Measurements from ENCODE around the gene RCN2.

DNA sequence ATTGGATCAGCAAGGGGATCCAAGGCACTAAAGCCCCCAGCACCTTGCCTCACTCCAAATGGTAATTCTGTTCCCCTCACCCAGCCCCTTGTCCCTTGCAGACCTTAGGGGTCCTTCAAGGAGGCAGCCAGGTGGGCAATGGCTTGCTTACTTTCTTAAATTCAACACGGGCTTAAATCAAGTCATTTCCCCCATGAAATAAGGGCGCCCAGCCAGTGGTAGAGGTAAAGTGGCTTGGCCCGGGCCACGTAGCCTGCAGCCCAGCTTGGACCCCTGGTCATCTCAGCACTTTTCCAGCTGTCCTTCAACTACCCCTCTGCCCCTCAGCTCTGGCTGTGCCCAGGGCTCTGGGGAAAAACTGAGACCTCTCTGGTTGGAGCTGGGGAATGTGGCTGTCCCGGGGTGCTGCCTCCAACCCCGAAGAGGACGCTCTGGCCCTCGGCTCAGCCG is 64.6 kb downstream of the RCN2 start:
- TF ChIP-seq ZFP3 (CRISPR knock-in tag; IDR thresholded peaks at IDR 0.05) (no peak), BACH2 (CRISPR knock-in tag; IDR thresholded peaks at IDR 0.05; ENCODE audit: borderline replicate concordance) (no peak), PPARA (CRISPR knock-in tag; IDR thresholded peaks at IDR 0.05; ENCODE audit: borderline replicate concordance) (no peak), ZFP30 (CRISPR knock-in tag; IDR thresholded peaks at IDR 0.05) (no peak), TOX (CRISPR knock-in tag; IDR thresholded peaks at IDR 0.05; ENCODE audit: borderline replicate concordance) (no peak), SNAI2 (CRISPR knock-in tag; IDR thresholded peaks at IDR 0.05) (no peak), ISL1 (CRISPR knock-in tag; IDR thresholded peaks at IDR 0.05) (no peak), ZNF70 (CRISPR knock-in tag; IDR thresholded peaks at IDR 0.05) (no peak), ESRRG (CRISPR knock-in tag; IDR thresholded peaks at IDR 0.05) (no peak), RARB (CRISPR knock-in tag; IDR thresholded peaks at IDR 0.05) (no peak)
- TF ChIP-seq, protein P1, sequence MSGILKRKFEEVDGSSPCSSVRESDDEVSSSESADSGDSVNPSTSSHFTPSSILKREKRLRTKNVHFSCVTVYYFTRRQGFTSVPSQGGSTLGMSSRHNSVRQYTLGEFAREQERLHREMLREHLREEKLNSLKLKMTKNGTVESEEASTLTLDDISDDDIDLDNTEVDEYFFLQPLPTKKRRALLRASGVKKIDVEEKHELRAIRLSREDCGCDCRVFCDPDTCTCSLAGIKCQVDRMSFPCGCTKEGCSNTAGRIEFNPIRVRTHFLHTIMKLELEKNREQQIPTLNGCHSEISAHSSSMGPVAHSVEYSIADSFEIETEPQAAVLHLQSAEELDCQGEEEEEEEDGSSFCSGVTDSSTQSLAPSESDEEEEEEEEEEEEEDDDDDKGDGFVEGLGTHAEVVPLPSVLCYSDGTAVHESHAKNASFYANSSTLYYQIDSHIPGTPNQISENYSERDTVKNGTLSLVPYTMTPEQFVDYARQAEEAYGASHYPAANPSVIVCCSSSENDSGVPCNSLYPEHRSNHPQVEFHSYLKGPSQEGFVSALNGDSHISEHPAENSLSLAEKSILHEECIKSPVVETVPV (CRISPR knock-in tag; IDR thresholded peaks at IDR 0.05), result no peak
- TF ChIP-seq, protein P2, sequence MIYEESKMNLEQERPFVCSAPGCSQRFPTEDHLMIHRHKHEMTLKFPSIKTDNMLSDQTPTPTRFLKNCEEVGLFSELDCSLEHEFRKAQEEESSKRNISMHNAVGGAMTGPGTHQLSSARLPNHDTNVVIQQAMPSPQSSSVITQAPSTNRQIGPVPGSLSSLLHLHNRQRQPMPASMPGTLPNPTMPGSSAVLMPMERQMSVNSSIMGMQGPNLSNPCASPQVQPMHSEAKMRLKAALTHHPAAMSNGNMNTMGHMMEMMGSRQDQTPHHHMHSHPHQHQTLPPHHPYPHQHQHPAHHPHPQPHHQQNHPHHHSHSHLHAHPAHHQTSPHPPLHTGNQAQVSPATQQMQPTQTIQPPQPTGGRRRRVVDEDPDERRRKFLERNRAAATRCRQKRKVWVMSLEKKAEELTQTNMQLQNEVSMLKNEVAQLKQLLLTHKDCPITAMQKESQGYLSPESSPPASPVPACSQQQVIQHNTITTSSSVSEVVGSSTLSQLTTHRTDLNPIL (CRISPR knock-in tag; IDR thresholded peaks at IDR 0.05; ENCODE audit: low read depth), result no peak
- TF ChIP-seq, protein P3, sequence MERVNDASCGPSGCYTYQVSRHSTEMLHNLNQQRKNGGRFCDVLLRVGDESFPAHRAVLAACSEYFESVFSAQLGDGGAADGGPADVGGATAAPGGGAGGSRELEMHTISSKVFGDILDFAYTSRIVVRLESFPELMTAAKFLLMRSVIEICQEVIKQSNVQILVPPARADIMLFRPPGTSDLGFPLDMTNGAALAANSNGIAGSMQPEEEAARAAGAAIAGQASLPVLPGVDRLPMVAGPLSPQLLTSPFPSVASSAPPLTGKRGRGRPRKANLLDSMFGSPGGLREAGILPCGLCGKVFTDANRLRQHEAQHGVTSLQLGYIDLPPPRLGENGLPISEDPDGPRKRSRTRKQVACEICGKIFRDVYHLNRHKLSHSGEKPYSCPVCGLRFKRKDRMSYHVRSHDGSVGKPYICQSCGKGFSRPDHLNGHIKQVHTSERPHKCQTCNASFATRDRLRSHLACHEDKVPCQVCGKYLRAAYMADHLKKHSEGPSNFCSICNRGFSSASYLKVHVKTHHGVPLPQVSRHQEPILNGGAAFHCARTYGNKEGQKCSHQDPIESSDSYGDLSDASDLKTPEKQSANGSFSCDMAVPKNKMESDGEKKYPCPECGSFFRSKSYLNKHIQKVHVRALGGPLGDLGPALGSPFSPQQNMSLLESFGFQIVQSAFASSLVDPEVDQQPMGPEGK (CRISPR knock-in tag; IDR thresholded peaks at IDR 0.05; ENCODE audit: borderline replicate concordance), result no peak
- TF ChIP-seq, protein P4, sequence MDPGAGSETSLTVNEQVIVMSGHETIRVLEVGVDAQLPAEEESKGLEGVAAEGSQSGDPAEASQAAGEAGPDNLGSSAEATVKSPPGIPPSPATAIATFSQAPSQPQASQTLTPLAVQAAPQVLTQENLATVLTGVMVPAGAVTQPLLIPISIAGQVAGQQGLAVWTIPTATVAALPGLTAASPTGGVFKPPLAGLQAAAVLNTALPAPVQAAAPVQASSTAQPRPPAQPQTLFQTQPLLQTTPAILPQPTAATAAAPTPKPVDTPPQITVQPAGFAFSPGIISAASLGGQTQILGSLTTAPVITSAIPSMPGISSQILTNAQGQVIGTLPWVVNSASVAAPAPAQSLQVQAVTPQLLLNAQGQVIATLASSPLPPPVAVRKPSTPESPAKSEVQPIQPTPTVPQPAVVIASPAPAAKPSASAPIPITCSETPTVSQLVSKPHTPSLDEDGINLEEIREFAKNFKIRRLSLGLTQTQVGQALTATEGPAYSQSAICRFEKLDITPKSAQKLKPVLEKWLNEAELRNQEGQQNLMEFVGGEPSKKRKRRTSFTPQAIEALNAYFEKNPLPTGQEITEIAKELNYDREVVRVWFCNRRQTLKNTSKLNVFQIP (CRISPR knock-in tag; IDR thresholded peaks at IDR 0.05; ENCODE audit: borderline replicate concordance, low read depth), result no peak

All from SK-N-SH treated with all-trans-retinoic acid at 6 μM for 48 hours (cell line).